C4-2B (cell line): Measurements from ENCODE around the gene MAP7D2.
A peak's percentile ranks its signal among the peaks of the same experiment; 100 is the strongest.
"Not testable (repeated sequence)": the region's sequence is repeated elsewhere in the genome, so short reads cannot be mapped to it uniquely, and the experiment has no call there.

Source experiments
- H3K27ac ChIP-seq: fragments of 450-650 bp; 2 replicates; pipeline ENCODE4 v1.5.1; 2017
- ZFX ChIP-seq: fragments of 450-650 bp; IDR thresholded peaks from 2 replicates; pipeline ENCODE4 v1.6.1; 2017
- TF ChIP-seq, protein P1 (sequence below): fragments of 450-650 bp; conservative IDR thresholded peaks from 2 replicates; pipeline ENCODE4 v1.5.1; 2017; ENCODE audit warnings: mild to moderate bottlenecking

The MAP7D2 gene

GRCh38 chrX:20129547-20129946 is 12.8 kb upstream of the MAP7D2 start:
- H3K27ac ChIP-seq: no peak overlapping the region
- TF ChIP-seq, protein P1, sequence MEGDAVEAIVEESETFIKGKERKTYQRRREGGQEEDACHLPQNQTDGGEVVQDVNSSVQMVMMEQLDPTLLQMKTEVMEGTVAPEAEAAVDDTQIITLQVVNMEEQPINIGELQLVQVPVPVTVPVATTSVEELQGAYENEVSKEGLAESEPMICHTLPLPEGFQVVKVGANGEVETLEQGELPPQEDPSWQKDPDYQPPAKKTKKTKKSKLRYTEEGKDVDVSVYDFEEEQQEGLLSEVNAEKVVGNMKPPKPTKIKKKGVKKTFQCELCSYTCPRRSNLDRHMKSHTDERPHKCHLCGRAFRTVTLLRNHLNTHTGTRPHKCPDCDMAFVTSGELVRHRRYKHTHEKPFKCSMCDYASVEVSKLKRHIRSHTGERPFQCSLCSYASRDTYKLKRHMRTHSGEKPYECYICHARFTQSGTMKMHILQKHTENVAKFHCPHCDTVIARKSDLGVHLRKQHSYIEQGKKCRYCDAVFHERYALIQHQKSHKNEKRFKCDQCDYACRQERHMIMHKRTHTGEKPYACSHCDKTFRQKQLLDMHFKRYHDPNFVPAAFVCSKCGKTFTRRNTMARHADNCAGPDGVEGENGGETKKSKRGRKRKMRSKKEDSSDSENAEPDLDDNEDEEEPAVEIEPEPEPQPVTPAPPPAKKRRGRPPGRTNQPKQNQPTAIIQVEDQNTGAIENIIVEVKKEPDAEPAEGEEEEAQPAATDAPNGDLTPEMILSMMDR: no peak
- no peak for TF ChIP-seq ZFX

DNA sequence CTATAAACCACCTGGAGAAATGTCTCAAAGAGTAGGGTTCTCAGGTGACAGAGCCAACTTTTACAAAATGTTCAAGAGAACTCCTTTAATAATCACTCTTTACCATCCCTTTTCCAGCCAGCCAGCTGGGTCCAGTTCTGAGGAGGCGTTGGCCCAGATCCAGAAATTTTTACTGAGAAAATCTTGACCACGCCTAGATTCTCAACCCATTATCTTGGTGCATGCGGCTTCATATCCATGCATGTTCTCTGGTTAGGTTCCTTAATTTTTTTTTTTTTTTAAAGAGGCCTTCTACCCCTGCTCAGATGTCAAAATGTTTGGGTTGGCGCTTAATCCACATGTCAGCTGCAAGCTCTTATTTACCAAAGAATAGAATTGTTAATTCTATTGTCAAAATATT is 12.0 kb upstream of the MAP7D2 start:
- H3K27ac ChIP-seq: no peak overlapping the region
- TF ChIP-seq, protein P1: no peak
- TF ChIP-seq ZFX: no peak

- not testable (repeated sequence) for H3K27ac ChIP-seq
Measured at GRCh38 chrX:20127440-20127839, 10.7 kb upstream of the MAP7D2 start.

DNA sequence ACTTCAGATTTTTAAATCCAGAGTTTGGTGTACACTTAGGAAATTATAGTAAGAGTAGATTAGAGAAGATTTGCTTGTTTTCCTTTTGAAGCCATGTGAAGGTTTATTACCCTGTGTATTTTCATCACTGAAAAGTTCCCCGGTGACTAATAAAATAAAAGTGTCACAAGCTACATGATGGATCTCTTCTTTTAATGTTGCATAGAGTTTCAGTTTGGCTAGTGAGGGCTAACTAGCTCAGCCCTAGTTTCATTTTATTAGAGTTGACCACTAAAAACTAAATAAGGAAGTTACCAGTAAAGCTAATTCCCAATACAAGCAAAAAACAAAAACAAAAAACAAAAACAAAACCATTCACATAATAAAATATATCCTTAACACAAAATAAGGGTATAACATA is 10.1 kb upstream of the MAP7D2 start:
- not testable (repeated sequence) for H3K27ac ChIP-seq

DNA sequence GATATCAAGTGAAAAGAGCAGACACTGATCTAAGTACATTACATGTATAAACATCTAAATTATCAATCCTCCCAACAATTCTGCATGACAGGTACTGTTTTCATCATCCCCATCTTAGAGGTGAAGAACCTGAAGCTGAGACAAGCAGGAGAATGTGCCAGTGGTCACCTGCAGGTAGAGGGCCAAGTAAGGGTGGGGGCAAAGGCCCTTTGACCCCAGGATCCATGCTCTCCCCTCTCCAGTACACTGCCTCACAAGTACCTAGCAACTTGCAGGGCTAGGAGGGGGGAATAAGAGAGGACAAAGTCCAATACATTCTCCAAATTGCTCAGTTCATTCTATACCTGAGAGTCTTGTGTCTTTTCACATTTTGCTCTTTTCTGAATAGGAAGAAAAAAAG is 8.3 kb upstream of the MAP7D2 start:
- H3K27ac ChIP-seq: no peak overlapping the region
- no peak for TF ChIP-seq ZFX
- TF ChIP-seq, protein P1: no peak

DNA sequence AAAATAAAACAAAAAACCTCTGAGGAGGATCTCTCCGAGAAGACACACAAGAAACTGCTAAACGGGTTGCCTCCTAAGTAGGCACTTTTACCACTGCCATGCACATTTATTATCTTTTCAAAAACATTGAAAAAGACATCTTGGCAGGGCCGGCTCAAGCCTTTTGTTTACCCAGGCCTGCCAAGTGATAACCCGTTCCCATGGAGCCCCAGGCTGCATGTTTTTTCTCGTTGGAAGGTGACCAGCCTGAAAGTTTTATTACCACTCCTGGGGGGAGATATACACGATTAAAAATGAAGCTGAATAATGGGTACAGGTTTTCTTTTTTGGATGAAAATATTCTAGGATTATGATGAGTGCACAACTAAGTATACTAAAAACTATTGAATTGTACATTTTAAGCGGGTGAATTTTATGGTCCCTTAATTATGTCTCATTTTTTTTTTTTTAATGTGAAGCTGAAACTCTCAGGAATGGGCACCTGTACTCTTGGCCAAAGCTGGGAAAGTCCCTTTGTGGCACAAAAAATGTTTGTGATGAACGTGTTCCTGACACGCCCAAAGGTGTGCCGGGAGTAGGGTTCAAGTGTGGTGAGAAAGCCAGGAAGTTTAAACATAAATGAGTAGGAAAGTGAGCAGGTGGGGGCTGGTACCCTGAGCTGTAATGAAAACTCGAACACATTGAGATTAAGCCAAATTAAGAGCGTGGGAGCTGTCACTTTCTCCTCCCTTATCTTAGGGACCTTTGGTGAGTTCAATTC is 1.5 kb upstream of the MAP7D2 start:
- TF ChIP-seq ZFX: no peak
- TF ChIP-seq, protein P1: no peak
- peak overlapping the region; percentile 13; the same call in 1 of the 2 replicates for H3K27ac ChIP-seq

DNA sequence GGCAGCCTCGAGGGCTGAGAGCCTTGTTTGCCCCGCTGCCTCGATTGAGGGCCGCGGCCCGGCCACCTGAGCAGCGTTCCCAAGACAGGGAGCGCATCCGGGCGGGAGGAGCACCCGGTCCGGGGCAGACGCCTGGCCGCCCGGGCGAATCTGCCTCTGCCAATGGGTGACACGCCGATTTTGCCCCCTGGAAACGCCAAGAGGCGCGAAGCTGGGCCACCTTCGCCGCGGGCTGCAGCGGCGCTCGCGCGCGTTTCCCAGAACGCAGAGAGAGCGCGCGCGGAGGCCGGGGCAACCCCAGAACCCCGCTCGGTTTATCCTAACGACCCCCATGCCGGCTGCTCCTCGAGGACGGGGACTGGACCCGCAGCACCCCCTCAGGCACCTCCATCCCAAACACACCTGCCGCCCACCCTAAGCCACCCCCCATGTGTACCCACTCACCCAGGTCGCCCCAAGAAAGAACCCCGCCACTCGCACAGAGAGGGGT is 575 bp downstream of the MAP7D2 start:
- H3K27ac ChIP-seq: no peak overlapping the region
- TF ChIP-seq, protein P1: no peak
- no peak for TF ChIP-seq ZFX

DNA sequence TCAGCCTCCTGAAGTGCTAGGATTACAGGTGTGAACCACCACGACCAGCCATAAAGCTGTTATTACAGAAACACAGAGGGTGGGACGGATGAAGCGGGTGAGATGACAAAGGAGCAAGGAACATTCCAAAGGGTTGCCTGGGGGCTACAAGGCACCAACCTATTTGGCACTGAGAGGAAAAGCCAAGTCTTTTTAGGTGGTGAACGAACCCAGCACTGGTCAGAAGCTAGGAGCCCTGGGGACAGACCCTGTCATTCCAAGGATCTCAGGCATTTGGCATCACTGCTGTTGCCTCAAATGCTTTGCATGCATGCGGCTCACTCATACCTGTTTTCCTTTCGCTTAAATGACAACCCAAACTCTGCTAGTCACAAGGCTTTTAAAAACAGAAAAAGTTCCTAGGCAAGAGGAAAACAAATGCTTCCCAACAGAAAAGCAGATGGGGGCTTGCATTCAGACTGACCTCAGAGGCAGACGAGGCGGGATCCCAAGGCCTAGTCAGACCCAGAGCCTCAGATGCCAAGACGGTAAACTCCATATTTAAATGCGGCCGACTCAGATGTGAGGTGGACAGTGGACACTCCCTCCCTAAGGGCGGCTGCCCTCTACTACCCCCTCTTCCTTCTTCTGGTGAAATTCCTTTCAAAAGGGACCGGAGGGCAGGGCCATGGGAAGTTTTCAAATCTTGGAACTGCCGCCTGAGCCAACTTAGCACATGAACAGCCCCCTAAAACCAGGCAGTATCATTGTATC is 4.5 kb downstream of the MAP7D2 start:
- TF ChIP-seq, protein P1: no peak
- no peak for TF ChIP-seq ZFX

More for the DNA sequence above, 4.5 kb downstream of the MAP7D2 start:
- H3K27ac ChIP-seq: no peak overlapping the region
